ENCODE results near the gene ERI3.

Gene ERI3

GRCh38 chr1:44315521-44315920 is 39.5 kb downstream of the ERI3 start:
- DNase-seq (ENCODE audit: low spot score) = no peak

DNA sequence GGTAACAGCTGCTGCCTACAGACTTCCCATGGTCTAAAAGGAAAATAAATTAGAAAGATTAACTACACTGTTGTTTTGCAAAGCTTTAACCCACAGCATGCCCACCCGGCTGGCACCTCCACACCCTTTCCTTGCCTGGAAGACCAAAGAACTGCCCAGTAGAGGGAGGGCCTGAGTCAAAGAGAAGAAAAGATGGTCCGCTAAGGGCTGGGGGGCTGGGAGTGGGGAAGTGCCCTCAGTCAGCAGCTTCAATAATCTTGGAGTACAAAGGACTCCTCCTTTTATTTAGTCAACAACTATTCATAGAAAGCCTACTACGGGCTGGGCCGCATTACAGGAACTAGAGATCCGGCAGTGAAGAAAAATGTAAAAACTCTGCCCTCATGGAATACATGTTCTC is 40.6 kb downstream of the ERI3 start:
- no peak for DNase-seq (ENCODE audit: low spot score)

GRCh38 chr1:44313265-44313918 is 41.7 kb downstream of the ERI3 start:
- no peak for DNase-seq (ENCODE audit: low spot score)

GRCh38 chr1:44312399-44313196 is 42.5 kb downstream of the ERI3 start:
- DNase-seq (ENCODE audit: low spot score) = no peak

GRCh38 chr1:44310006-44310405 is 45.1 kb downstream of the ERI3 start:
- no peak for DNase-seq (ENCODE audit: low spot score)

GRCh38 chr1:44305962-44306422 is 49.1 kb downstream of the ERI3 start:
- DNase-seq (ENCODE audit: low spot score) = no peak

DNA sequence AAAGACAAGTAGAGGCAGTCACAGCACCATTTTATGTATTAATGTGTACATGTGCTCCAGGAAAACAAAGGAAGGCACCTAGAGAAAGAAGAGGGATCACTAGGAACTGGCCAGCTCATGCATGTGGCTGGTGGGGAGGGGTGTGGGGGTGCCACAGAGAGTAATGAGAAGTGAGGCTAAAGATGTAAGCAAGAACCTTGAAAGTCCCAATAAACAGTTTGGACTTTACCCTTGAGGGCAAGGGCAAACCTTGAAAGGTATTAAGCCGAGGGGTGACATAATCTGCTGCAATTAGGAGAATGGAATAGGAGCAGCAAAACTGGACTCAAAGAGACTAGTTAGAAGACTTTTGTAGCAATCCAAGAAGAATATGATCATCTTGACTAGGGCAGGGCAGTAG is 51.5 kb downstream of the ERI3 start:
- no peak for DNase-seq (ENCODE audit: low spot score)

GRCh38 chr1:44302541-44302940 is 52.5 kb downstream of the ERI3 start:
- DNase-seq (ENCODE audit: low spot score) = no peak

- DNase-seq (ENCODE audit: low spot score) = no peak
Observed at GRCh38 chr1:44301442-44301841, 53.6 kb downstream of the ERI3 start.

DNA sequence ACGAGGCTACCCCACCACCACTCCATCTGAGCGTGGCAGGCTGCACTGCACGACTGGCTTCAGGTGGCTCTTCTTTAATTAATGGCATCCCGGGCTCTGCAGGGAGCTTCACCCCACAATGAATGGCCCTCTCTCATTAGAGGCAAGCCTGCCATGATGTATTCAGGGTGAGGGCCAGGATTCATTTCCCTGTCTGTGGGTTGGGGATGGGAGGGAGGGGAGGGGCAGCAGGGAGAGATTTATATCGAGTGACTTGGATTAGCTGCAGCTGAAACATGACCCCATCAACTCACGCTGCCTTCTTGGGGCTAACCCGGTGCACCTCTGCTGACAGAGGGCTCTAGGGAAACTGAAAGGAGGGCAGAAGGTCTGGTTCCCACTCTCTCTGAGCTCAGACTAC is 54.2 kb downstream of the ERI3 start:
- DNase-seq (ENCODE audit: low spot score) = no peak

- no peak for DNase-seq (ENCODE audit: low spot score)
Observed at GRCh38 chr1:44297695-44298400, 57.2 kb downstream of the ERI3 start.

DNA sequence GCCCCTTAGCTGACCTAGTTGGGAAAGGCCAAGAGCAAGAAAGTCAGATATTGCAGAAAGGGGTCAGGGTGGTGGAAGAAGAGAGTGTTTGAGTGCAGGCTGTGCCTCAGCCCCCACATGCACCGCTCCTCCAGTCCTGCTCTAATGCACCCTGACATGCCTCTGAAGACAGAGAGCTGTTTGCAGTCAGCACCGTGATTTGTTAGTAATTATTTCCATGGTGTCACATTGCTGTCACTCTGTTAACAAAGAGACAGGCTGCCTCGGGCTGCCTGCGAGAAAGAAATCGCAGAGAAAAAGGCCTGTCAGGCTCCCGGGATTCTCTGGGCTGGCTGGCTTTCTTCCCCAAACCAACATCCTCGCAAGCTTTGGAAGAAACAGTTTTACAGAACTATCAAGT is 58.3 kb downstream of the ERI3 start:
- DNase-seq (ENCODE audit: low spot score) = no peak

DNA sequence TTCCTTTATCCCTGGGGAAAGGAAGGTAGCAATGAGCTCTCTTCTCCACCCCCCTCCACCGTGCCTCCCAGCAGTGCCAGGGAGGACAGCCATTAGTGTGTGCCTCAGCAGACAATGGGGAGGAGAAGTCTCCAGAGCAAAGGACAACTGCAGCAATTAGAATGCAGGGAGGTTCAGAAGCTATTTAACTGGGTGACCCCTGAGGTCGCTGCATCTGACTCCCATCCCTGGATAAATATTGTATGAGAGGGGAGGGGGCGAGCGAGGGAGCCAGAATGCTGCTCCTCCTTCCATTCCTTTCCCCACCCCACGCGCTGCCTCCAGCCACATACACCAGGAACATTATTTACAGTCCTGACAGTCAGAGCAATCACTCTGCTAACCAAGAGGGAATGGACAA is 59.0 kb downstream of the ERI3 start:
- no peak for DNase-seq (ENCODE audit: low spot score)

- no peak for DNase-seq (ENCODE audit: low spot score)
Observed at GRCh38 chr1:44294588-44295007, 60.5 kb downstream of the ERI3 start.

GRCh38 chr1:44293761-44294315 is 61.2 kb downstream of the ERI3 start:
- DNase-seq (ENCODE audit: low spot score) = no peak

DNA sequence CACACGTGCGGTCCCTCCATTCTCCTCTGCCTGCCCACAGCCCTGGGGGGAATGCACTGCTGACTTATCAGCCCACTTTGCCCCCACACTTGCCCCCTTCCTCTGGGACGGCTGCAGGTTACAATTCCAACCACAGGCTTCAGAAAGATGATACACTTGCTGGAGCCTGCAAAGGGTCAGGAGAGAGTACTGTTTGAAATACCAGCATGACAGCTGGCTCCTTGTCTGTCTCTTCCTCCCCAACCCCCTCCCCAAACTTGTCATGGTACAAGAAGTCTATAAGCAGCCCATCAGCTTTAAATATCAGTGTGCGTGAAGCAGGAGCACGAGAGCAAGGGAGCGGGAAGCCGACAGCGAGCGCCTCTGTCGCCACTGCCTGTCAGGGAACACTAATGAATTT is 62.4 kb downstream of the ERI3 start:
- DNase-seq (ENCODE audit: low spot score) = no peak

DNA sequence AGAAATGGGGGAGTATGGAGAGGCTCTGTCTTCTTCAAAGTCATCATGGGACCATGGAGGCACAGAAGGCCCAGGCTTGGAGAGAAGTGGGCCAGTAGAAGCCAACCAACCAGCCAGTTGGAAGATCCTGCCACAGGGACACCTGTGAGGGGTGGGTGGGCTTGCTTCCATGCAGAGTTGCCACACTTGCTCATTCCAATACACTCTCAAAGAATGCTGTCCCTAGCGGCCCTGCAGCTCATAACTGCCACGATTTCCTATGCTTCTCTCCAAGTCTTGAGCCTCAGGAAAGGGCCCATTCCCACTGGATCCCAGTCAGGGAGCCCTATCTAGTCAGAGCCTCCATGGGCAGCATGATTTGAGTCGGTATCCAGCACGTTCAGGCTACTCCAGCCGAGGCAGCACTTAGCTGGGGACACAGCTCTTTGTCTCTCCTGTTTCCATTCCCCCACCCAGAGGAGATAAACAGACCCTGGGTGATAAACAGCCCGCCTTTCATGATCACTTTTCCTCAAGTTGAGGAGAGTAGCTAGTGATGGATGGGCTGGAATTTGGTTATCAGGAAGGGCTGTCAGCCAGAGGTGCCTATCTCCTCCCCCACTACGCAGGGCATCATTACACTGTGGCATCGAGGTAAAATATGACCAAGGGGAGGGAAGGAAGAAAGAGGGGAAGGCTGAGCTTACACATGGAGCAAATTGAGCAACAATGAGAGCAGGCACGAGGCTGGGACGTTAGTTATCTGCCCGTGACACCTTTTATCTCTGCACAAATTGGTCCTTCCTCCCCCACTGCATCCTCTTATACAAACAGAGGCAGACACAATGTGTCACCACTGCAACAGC is 64.6 kb downstream of the ERI3 start:
- DNase-seq (ENCODE audit: low spot score) = no peak

DNA sequence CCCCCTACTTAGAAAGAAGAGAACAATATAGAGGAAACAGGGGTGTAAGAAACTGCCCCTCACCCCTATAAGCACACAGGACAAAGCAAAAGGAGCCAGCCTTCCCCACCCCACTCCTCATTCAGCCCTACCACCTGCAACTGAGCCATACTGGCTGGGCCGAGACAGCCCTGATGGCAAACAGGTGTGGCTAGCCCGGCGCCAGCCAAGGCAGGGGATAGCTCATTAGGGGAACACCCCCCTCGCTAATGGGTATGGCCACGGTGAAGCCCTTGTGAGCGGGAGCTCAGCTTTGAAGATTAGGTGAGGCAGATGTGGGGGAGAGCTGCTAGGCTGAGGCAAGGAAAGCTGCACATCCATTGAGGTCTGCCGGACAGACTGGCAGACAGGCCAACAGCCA is 65.5 kb downstream of the ERI3 start:
- DNase-seq (ENCODE audit: low spot score) = no peak

DNA sequence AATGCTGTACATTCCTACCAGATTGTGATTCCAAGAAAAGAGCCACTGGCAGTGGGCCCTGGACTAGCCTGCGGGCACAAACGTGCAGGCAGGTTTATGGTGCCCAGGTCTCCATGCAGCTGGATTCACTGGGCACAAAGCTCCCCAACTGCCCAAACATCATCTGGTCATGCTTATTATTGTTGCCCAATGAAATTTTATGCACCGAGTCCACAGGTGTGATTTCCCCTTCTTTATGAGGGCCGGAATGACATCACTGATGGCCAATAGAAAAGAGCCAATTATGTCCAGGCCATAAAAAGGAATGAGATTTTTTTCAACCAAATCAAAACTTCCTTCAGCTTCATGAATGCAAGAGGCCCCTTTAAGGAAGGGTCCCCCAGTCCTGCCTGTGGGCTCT is 66.2 kb downstream of the ERI3 start:
- DNase-seq (ENCODE audit: low spot score) = no peak

GRCh38 chr1:44284184-44284583 is 70.9 kb downstream of the ERI3 start:
- DNase-seq (ENCODE audit: low spot score) = no peak

- no peak for DNase-seq (ENCODE audit: low spot score)
Observed at GRCh38 chr1:44283524-44284173, 71.4 kb downstream of the ERI3 start.
